ENCODE data around the gene RAD51B.

The RAD51B gene

DNA sequence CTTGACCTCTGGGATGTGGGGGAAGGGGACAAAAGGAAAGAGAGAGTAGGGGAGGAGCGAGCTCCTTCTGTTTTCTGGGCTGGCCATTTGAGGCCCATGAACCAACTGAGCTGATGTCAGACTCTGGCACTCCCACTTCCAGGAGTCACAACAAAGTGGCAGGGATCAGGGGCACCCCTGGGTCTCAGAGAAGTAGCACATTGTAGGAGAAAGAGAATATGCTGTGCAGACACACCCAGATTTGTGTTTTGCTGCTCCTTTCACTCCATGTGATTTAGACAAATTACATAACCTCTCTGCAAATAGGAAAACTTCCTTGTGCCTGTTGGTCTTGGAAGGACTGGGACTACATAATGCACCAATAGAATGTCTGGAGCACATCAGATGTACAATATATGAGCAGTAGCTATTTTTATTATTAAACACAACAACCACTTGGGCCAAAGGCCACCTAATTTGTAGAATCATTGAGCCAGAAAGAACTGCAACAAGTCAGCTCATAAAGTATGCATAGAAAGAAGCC lies 707.8 kb downstream of the RAD51B start:
- Mint-ChIP-seq H3K27me3 (no peaks in the 10 kb centered on the region), H3K4me1 (ENCODE audit: low read depth) (peaks cover 7% of the 10 kb centered on the region), H3K36me3 (ENCODE audit: low read depth) (peaks cover 22% of the 10 kb centered on the region), H3K9me3 (peaks cover 21% of the 10 kb centered on the region), H3K27ac (no peak overlapping the region), H3K4me3 (no peak overlapping the region)

DNA sequence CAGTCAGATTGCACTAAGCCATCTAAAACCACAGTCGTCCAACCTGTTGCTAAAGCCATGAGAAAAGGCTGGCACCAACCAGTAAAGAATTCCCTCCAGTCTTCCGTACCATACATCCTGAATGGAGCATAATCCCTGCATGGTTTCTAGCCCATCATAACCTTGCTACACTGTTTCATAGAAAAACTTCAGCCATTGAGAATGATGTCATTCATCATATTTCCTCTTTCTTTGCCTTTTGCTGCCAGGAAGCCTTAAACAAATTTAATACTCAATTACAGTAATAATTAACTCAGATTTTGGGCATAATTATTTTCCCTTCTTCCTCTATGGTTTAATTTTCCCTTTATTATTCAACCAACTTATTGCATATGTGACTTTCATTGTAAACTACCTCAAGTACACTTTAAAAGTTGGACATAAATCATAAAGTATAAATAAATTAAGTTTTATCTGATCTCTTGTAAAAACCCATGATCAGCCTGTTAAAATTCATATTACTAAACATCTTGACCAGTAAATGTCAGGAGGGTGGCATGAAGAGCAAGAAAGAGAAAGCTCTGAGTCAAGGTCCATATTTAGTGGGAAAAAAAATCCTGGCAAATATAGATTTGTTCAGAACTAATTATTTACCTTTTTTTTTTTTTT lies 708.6 kb downstream of the RAD51B start:
- H3K27ac Mint-ChIP-seq, result no peak overlapping the region
- no peak overlapping the region for H3K4me3 Mint-ChIP-seq
- peaks cover 21% of the 10 kb centered on the region for H3K9me3 Mint-ChIP-seq
- peaks cover 3% of the 10 kb centered on the region for H3K4me1 Mint-ChIP-seq (ENCODE audit: low read depth)
- peaks cover 22% of the 10 kb centered on the region for H3K36me3 Mint-ChIP-seq (ENCODE audit: low read depth)
- H3K27me3 Mint-ChIP-seq, result no peaks in the 10 kb centered on the region

DNA sequence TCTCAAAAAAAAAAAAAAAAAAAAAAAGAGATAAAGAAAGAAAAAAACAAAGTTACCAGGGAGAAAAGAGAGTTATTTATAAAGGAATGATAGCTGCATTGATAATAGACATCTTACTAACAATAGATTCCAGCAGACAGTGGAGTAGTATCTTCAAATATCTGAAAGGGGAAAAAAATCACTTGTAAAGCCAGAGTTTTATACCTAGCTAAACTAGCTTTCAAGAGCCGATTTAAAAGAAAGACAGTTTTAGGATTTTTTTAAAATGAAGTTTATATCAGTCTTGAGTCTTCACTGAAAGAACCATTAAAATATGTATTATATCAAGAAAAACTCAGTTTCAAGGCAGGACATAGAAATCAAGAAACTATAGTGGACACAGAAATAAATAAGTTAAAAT lies 710.9 kb downstream of the RAD51B start:
- no peak overlapping the region for H3K27ac Mint-ChIP-seq
- peaks cover 16% of the 10 kb centered on the region for H3K36me3 Mint-ChIP-seq (ENCODE audit: low read depth)
- peaks cover 25% of the 10 kb centered on the region for H3K9me3 Mint-ChIP-seq
- H3K4me1 Mint-ChIP-seq (ENCODE audit: low read depth), result peaks cover 8% of the 10 kb centered on the region
- no peaks in the 10 kb centered on the region for H3K27me3 Mint-ChIP-seq
- no peak overlapping the region for H3K4me3 Mint-ChIP-seq

DNA sequence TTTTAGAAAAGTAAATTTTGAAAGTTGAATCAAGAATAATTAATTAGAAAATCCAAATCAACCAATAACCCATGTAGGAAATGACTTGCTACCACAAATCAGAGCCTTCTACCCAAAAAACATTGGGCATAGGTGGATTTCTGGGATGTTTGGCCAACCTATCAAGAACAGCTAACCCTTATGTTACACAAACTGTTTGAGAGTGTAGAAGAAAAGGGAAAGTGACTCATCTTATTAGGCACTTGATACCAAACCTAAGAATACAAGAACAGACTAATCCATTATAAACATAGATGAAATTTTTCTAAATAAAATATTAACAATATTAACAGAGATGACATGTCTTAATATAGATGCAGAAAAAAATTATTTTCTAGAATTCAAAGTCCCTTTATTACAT lies 712.9 kb downstream of the RAD51B start:
- H3K36me3 Mint-ChIP-seq (ENCODE audit: low read depth), result peaks cover 16% of the 10 kb centered on the region
- no peak overlapping the region for H3K27ac Mint-ChIP-seq
- H3K4me3 Mint-ChIP-seq, result no peak overlapping the region
- H3K9me3 Mint-ChIP-seq, result peaks cover 25% of the 10 kb centered on the region
- H3K27me3 Mint-ChIP-seq, result no peaks in the 10 kb centered on the region
- H3K4me1 Mint-ChIP-seq (ENCODE audit: low read depth), result peaks cover 8% of the 10 kb centered on the region

DNA sequence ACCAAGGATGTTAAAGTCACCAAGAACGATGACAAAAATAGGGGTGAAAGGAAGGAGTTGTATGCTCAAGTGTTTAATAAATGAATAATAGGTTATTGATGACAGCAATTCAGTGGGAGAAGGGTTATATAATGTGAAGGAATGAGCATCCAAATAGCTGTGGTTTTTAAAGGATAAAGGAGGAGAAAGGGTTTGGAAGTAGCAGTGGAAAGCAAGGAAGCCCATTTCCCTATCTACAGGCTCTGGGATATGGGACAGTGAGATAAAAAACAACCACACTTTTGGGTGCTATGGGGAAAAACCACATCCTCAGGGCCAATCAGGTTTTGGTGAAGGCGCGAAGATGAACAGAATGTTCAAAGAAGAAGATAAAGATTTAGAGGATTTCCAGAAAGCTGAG lies 714.7 kb downstream of the RAD51B start:
- Mint-ChIP-seq H3K4me1 (ENCODE audit: low read depth) (peaks cover 5% of the 10 kb centered on the region), H3K27me3 (no peaks in the 10 kb centered on the region), H3K4me3 (no peak overlapping the region), H3K36me3 (ENCODE audit: low read depth) (peaks cover 15% of the 10 kb centered on the region), H3K9me3 (peaks cover 22% of the 10 kb centered on the region), H3K27ac (no peak overlapping the region)

DNA sequence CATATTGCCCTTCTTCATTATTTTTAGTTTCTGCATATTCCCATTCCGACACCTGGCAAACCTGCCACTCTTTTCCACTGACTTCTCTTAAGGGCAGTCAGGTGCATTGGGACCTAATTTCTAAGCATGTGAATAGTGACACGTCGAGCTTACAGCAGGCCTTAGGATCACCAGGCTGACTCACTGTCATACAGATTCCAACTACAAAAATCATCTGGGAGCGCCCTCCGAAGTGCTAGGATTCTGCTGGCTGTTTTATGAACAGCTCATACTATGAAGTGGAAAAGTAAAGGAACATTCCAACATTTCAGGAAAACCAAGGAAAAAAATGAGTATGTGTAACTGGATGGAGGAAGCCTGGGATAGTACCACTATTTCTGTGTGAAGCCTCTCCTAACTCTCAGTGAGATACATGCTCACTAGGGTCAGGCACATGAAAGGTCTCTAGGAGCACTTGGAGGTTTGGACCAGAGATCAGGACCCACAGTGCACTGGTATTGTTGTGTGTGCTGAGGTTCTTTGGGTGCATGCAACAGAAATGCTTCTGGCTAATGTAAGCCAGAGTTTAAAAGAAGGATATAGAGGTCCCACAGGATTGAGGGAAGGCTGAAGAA lies 715.9 kb downstream of the RAD51B start:
- Mint-ChIP-seq H3K9me3 (peaks cover 17% of the 10 kb centered on the region), H3K27ac (no peak overlapping the region), H3K4me1 (ENCODE audit: low read depth) (peaks cover 5% of the 10 kb centered on the region), H3K27me3 (no peaks in the 10 kb centered on the region), H3K4me3 (no peak overlapping the region), H3K36me3 (ENCODE audit: low read depth) (peaks cover 6% of the 10 kb centered on the region)

DNA sequence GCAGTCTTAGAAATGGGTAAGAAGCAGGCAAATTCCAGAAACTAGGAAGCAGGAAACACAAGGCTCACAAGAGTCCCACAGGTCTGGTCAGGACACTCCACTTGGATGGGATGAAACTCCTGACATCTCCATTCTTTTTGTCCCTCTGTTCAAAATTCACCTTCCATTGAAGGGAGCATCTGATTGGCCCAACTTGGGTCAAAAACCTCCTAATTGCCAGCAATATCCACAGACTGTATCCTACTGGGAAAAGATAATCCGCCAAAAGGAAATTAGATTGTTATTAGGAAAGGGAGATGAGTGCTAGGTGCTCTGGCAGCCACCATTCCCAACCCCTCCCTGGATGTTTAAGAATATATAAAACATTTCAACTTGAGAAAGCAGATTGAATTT lies 716.4 kb downstream of the RAD51B start:
- Mint-ChIP-seq H3K4me1 (ENCODE audit: low read depth) (peaks cover 5% of the 10 kb centered on the region), H3K36me3 (ENCODE audit: low read depth) (peaks cover 2% of the 10 kb centered on the region), H3K27me3 (no peaks in the 10 kb centered on the region), H3K9me3 (peaks cover 14% of the 10 kb centered on the region), H3K27ac (no peak overlapping the region), H3K4me3 (no peak overlapping the region)

DNA sequence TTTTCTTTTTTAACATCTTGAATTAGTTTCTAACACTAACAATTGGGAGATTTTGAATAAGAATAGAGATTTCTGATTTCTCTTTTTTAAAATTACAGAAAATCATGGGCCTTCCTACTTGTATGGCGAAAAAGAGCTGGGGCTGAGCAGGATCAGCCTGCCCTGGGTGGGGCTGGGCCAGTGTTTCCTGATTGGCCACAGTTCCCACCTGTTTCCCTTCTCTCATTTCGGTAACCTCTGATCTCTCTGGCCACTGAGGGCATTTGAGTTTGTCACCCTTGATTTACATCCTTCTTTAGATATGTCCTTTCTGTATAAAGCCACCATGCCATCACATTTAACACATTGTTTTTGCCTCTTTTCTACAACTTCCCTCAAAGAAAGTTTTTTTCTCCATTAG lies 719.1 kb downstream of the RAD51B start:
- H3K27ac Mint-ChIP-seq, result no peak overlapping the region

DNA sequence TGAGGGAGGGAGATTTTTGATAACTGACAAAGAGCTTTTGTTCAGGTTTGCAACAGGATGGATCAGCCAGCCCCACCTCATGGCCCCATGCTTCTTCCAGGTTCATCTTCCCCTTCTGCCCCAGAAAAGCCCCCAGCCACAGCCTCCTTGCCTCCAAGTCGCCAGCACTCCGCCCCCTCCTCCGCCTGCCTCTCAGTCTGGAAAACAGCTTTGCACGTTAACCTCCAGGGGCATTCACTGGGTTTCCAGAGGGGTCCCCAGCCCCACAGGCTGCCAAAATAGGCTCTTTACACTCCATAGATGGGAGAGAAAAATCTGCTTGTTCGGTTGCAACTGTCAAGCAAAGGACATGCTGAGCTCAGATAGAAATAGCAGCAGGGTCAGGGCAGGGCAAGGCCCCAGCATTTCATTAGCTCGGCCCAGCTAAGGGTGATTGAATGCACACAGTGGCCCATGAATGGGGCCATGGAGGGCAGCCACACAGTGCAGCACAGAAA lies 719.7 kb downstream of the RAD51B start:
- H3K4me3 Mint-ChIP-seq, result no peak overlapping the region
- H3K36me3 Mint-ChIP-seq (ENCODE audit: low read depth), result no peaks in the 10 kb centered on the region

More for the DNA sequence above, 719.1 kb downstream of the RAD51B start:
- Mint-ChIP-seq H3K4me1 (ENCODE audit: low read depth) (peaks cover 5% of the 10 kb centered on the region), H3K36me3 (ENCODE audit: low read depth) (no peaks in the 10 kb centered on the region), H3K27me3 (no peaks in the 10 kb centered on the region), H3K4me3 (no peak overlapping the region), H3K9me3 (peaks cover 7% of the 10 kb centered on the region)

DNA sequence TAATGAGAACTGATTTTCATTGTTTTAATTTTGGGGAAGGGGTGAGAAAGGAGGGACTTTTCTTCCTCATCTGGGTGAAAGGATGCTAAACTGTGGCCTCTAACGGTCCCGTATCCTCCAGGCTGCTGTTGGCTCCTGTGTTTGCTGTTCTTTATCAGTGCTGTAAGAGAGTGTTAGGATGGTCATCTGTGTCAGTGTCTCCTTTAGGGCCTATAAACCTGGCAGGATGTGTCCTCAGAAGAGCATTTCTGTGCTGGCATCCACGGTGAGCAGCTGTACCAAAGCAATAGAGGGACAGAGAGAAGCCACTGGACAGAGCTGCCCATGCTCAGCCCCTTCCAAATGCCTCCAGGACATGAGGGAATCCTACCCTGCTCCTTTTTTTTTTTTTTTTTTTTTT lies 720.2 kb downstream of the RAD51B start:
- H3K36me3 Mint-ChIP-seq (ENCODE audit: low read depth), result no peaks in the 10 kb centered on the region
- H3K4me3 Mint-ChIP-seq, result no peak overlapping the region
- H3K27ac Mint-ChIP-seq, result no peak overlapping the region
- no peaks in the 10 kb centered on the region for H3K27me3 Mint-ChIP-seq
- peaks cover 6% of the 10 kb centered on the region for H3K4me1 Mint-ChIP-seq (ENCODE audit: low read depth)
- no peaks in the 10 kb centered on the region for H3K9me3 Mint-ChIP-seq

More for the DNA sequence above, 719.7 kb downstream of the RAD51B start:
- Mint-ChIP-seq H3K27ac (no peak overlapping the region), H3K27me3 (no peaks in the 10 kb centered on the region), H3K9me3 (peaks cover 2% of the 10 kb centered on the region), H3K4me1 (ENCODE audit: low read depth) (peaks cover 5% of the 10 kb centered on the region)

DNA sequence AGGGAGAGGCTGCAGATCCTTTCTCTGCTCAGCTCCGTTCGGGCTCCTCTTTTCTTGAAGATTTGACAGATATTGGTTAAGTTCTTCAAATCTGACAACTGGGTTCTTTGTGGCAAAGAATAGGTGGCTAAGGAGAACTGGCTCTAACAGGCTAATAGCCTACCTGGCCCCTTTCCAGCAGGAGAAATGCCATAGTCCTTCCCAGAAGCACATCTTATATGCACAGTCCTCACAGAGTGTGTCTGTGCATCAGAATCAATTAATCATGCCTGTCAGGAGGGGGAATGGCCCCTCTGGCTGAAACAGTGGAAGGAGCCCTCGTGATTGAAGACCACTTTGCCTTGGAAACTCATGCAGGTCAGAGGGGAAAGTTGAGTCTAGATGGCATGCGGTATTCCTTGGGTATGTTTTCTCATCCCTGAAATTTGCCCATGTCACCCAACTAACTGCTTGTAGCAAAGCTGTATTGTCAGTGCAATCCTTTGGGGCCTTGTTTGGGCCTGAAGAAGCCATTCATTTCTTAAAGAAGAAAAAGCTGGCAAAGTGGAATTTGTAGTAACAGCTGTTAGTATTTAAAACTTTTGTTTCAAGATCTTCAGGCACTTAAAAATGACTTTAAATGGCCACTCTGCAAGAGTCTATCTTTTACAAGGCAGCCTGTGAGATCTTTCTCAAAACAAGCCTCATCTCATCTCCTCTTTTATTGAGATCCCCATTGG lies 721.8 kb downstream of the RAD51B start:
- H3K4me3 Mint-ChIP-seq, result no peak overlapping the region
- H3K27me3 Mint-ChIP-seq, result no peaks in the 10 kb centered on the region
- peaks cover 6% of the 10 kb centered on the region for H3K4me1 Mint-ChIP-seq (ENCODE audit: low read depth)
- no peaks in the 10 kb centered on the region for H3K36me3 Mint-ChIP-seq (ENCODE audit: low read depth)
- no peaks in the 10 kb centered on the region for H3K9me3 Mint-ChIP-seq
- H3K27ac Mint-ChIP-seq, result no peak overlapping the region

DNA sequence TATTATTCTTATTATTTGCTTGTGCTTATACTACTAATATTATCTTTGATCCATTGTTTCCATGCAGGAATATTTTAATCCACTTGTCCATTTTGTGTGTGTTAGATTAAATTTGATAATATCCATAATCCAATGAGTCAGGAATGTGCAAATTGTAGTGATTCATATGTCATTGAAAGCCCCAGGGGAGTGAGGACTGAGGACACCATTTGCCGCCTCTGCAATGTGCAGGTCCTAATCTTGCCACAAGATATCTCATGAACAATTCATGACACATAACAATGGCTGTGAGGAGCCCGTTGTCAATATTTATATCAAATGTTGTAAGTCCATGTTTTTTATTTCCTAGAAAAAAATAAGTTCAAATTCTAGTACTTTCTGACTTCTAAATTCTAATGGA lies 722.8 kb downstream of the RAD51B start:
- no peaks in the 10 kb centered on the region for H3K36me3 Mint-ChIP-seq (ENCODE audit: low read depth)
- no peak overlapping the region for H3K4me3 Mint-ChIP-seq
- peaks cover 6% of the 10 kb centered on the region for H3K4me1 Mint-ChIP-seq (ENCODE audit: low read depth)
- H3K27ac Mint-ChIP-seq, result no peak overlapping the region
- no peaks in the 10 kb centered on the region for H3K27me3 Mint-ChIP-seq
- no peaks in the 10 kb centered on the region for H3K9me3 Mint-ChIP-seq

DNA sequence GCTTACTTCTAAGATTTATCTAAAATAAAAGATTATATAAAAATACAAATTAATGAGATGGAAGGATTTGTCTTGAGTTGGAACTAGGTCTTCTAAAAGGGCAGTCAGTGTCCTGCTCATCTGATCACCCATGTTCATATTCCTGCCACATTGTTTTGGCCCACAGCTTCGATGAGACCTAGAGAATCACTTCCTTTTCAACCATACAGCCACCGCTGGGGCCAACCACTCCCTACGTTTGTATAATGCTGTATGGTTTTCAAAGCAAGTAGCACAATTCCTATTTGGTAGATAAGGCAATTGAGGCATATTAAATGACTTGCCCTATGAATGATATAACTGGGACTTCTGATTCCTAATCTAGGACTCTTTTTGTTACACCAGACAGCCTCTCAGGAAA lies 723.9 kb downstream of the RAD51B start:
- H3K27ac Mint-ChIP-seq, result no peak overlapping the region
- no peak overlapping the region for H3K4me3 Mint-ChIP-seq
- no peaks in the 10 kb centered on the region for H3K27me3 Mint-ChIP-seq
- H3K36me3 Mint-ChIP-seq (ENCODE audit: low read depth), result no peaks in the 10 kb centered on the region
- peaks cover 6% of the 10 kb centered on the region for H3K4me1 Mint-ChIP-seq (ENCODE audit: low read depth)
- H3K9me3 Mint-ChIP-seq, result no peaks in the 10 kb centered on the region

DNA sequence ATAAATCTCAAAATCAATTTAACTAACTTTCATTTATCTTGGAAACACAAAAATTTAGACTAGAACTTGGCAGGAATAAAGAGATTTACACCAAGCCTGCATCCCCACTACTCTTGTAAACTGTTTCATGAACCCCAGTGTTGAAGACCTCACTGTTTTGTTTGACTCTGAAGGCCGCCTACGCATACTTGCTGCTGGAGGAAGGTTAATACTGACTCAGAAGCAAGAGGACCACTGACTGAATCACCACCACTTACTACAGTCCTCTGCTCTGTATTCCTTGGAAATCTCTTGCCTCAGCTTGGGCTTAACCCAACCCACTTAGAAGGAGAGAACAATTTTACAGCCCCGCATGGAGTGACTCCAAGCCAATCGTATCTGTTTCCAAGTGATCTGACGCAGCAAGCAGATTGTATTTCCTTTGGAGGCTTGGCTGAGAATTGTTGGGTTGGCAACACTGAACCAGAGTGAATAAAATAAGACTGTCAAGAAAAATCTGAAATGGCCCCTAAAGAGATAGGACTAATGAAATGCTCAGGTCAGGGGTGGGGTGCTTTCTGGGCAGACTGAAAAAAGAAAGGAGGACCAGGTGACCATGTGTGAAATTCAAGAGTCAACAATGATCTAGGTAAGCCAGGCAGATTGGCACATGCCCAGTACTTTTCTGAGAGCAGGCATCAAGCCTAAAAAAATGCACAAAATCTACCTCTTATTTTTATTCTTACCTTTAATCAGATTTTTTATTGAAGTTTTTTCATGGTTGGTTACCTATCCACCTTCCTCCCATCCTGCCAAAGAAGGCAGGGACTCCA lies 724.7 kb downstream of the RAD51B start:
- no peak overlapping the region for H3K4me3 Mint-ChIP-seq
- H3K36me3 Mint-ChIP-seq (ENCODE audit: low read depth), result no peaks in the 10 kb centered on the region
- no peaks in the 10 kb centered on the region for H3K9me3 Mint-ChIP-seq
- no peaks in the 10 kb centered on the region for H3K27me3 Mint-ChIP-seq
- H3K27ac Mint-ChIP-seq, result no peak overlapping the region
- peaks cover 6% of the 10 kb centered on the region for H3K4me1 Mint-ChIP-seq (ENCODE audit: low read depth)

Measured in stimulated activated naive CD8-positive, alpha-beta T cell treated with anti-CD3 and anti-CD28 coated beads, Interleukin-15, Interleukin-2, amounts not matched to agents 100 ng/mL and 50 ng/mL, for 24 hours (primary cell).